Measurements from ENCODE around the gene SRSF7. TPM values are rescaled to one million over a fixed set of nuclear protein-coding genes. Genes with fewer than 3 reads are reported as not detected.

Gene SRSF7
- total RNA-seq, 6 donors from 2014 or later, result 44.2 to 260 (median 121) TPM

DNA sequence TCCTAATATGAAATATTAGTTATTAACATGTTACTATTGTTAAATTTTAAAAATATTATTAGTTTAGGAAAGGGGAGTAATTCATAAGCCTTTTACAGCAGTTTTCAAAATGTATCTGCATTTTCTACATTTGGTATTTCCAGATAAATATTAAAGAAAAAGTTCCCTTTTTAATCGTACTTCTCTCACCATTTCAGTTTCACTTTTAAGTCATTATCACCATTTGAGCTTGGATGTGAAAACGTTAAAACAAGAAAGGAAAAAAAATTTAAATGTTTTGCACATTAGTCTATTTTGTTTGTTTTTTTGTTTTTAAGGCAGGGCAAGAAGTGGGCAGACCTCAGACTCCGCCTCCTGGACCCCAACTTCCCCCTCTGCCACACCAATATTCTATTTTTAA, 3.3 kb upstream of the SRSF7 start:
- 45 to 46% methylated on average over 3 of the region's 3 CpGs for whole genome bisulfite sequencing, 2 donors
- H3K36me3 ChIP-seq, result peaks cover 0 to 2% (median 0%) of the 10 kb centered on the region in 4 donors
- peak overlapping the region in 1 of 4 donors; percentile 4 for H3K27ac ChIP-seq
- peak overlapping the region in 1 of 4 donors; percentile 29 for H3K4me3 ChIP-seq
- ATAC-seq (ENCODE audit: low FRiP score in 2 of 2) (no peak), DNase-seq (no peak)
- TF ChIP-seq, protein P1, sequence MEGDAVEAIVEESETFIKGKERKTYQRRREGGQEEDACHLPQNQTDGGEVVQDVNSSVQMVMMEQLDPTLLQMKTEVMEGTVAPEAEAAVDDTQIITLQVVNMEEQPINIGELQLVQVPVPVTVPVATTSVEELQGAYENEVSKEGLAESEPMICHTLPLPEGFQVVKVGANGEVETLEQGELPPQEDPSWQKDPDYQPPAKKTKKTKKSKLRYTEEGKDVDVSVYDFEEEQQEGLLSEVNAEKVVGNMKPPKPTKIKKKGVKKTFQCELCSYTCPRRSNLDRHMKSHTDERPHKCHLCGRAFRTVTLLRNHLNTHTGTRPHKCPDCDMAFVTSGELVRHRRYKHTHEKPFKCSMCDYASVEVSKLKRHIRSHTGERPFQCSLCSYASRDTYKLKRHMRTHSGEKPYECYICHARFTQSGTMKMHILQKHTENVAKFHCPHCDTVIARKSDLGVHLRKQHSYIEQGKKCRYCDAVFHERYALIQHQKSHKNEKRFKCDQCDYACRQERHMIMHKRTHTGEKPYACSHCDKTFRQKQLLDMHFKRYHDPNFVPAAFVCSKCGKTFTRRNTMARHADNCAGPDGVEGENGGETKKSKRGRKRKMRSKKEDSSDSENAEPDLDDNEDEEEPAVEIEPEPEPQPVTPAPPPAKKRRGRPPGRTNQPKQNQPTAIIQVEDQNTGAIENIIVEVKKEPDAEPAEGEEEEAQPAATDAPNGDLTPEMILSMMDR (IDR thresholded peaks at IDR 0.05), result no peak
- TF ChIP-seq POLR2A (IDR thresholded peaks at IDR 0.05), result no peak
- TF ChIP-seq POLR2AphosphoS5 (IDR thresholded peaks at IDR 0.05), result no peak
- no peak for TF ChIP-seq EP300 (IDR thresholded peaks at IDR 0.05)
- H3K4me1 ChIP-seq, result peaks cover 2 to 11% (median 6%) of the 10 kb centered on the region in 4 donors
- no peaks in the 10 kb centered on the region for H3K27me3 ChIP-seq
- no peaks in the 10 kb centered on the region for H3K9me3 ChIP-seq

DNA sequence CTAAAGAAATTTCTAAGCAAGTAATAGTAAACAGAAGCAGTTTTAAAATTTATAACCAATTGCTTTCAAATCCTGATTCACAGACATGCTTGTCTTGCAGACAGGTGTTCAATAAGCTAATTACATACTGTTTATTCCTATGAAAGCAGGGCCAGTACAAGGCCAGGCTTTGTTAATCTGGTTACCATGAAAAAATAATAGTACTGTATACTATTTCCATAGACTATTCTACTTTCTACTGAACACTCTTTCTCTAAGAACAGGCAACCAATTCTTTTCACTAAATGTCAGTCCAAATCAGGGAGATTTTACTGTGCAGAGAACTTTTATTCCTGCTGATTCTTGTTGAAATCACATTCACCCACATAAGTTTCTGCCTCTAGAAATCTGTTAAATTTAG, 2.9 kb upstream of the SRSF7 start:
- TF ChIP-seq POLR2A (IDR thresholded peaks at IDR 0.05) (no peak), POLR2AphosphoS5 (IDR thresholded peaks at IDR 0.05) (no peak), EP300 (IDR thresholded peaks at IDR 0.05) (no peak)
- TF ChIP-seq, protein P1 (IDR thresholded peaks at IDR 0.05), result no peak
- no peak for ATAC-seq (ENCODE audit: low FRiP score in 2 of 2)
- peaks cover 6 to 16% (median 11%) of the 10 kb centered on the region in 4 donors for H3K4me1 ChIP-seq
- peak overlapping the region in 1 of 4 donors; percentile 29 for H3K4me3 ChIP-seq
- no peak for DNase-seq
- no peaks in the 10 kb centered on the region for H3K9me3 ChIP-seq
- H3K27ac ChIP-seq, result peak overlapping the region in 1 of 4 donors; percentile 4
- H3K36me3 ChIP-seq, result peaks cover 2 to 7% (median 4%) of the 10 kb centered on the region in 4 donors
- H3K27me3 ChIP-seq, result no peaks in the 10 kb centered on the region

GRCh38 chr2:38751596-38752410, 642 bp upstream of the SRSF7 start:
- Histone ChIP-seq H3K9me3 (no peaks in the 10 kb centered on the region), H3K27ac (peak overlapping the region; percentile 97 to 100 (median 100)), H3K36me3 (peaks cover 23 to 29% (median 26%) of the 10 kb centered on the region in 4 donors), H3K4me1 (peaks cover 25 to 35% (median 31%) of the 10 kb centered on the region in 4 donors), H3K4me3 (peak overlapping the region; percentile 11 to 94 (median 82)), H3K27me3 (no peaks in the 10 kb centered on the region)
- no peak for TF ChIP-seq POLR2A (IDR thresholded peaks at IDR 0.05)
- no peak for TF ChIP-seq POLR2AphosphoS5 (IDR thresholded peaks at IDR 0.05)
- TF ChIP-seq EP300 (IDR thresholded peaks at IDR 0.05), result no peak
- TF ChIP-seq, protein P1 (IDR thresholded peaks at IDR 0.05), result no peak
- 34 to 36% methylated on average over 15 to 18 of the region's 18 CpGs for WGBS, 2 donors
- no peak for DNase-seq
- ATAC-seq (ENCODE audit: low FRiP score in 2 of 2), result peak in 1 of 2 donors; percentile 16

DNA sequence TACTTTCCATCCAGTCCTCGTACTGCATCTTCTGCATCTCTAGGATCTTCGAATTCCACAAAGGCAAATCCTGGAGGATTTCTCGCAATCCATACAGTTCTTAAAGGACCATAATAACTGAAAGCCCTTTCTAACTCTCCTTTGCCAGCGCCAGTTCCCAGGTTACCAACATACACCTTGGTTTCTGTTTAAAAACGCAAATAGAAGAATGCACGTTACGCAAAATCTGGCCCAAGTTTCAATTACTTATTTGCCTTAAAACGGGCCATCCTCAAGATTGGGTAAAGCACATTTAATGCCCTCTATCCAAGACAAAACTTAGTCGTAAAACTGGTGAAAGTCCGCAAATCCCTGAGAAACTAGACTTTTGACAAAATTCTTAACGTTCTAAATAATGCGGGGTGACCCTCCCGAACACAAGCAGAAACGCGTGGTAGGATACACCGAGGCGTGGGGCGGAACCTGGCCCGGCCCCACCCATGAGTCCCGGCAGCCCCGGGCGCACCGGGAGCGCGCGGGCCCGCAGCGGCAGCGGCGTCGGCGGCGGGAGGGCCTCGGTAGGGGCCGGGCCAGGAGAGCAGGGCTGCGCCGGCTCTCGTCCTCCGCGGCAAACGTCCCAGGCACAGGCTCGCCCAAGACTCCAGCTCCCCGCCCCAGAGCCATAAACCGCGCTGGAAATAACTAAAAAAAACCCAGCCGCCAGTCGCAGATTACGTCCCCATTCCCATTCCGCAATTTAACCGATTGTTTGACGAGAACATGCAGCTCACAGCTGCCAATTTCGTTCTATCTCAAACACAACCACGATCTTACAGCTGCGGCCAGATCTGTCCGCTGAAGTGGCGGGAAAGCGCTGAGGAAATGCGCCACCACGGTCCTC, 910 bp downstream of the SRSF7 start:
- WGBS, 2 donors, result 0 to 1% methylated on average over 35 to 46 of the region's 59 CpGs
- Histone ChIP-seq H3K4me3 (peak overlapping the region; percentile 76 to 94 (median 89)), H3K4me1 (peaks cover 33 to 46% (median 35%) of the 10 kb centered on the region in 4 donors), H3K9me3 (no peaks in the 10 kb centered on the region), H3K27ac (peak overlapping the region; percentile 97 to 100 (median 100)), H3K36me3 (peaks cover 38 to 45% (median 38%) of the 10 kb centered on the region in 4 donors), H3K27me3 (no peaks in the 10 kb centered on the region)
- TF ChIP-seq EP300 (IDR thresholded peaks at IDR 0.05), result no peak
- TF ChIP-seq POLR2A (IDR thresholded peaks at IDR 0.05), result peak in 3 of 4 donors; percentile 81 to 94 (median 86)
- TF ChIP-seq POLR2AphosphoS5 (IDR thresholded peaks at IDR 0.05), result peak; percentile 37 to 74
- DNase-seq (peak; percentile 77 to 93), ATAC-seq (ENCODE audit: low FRiP score in 2 of 2) (peak; percentile 73 to 84)

All from upper lobe of left lung (tissue), 6 donors.